DND-41 (cell line): ENCODE measurements around the gene CENPA.

Source experiments
- EZH2 ChIP-seq: IDR thresholded peaks from 3 replicates; pipeline ENCODE4 v1.6.1; 2012; ENCODE audit warnings: borderline replicate concordance, low read depth, mild to moderate bottlenecking, moderate library complexity, low read length, inconsistent platforms; ENCODE audit not compliant: severe bottlenecking
- TF ChIP-seq, protein P1 (sequence below): IDR thresholded peaks from 2 replicates; pipeline ENCODE4 v1.5.1; 2012; ENCODE audit warnings: borderline replicate concordance, low read length, moderate library complexity, mild to moderate bottlenecking; ENCODE audit not compliant: poor library complexity, severe bottlenecking; ENCODE audit errors: extremely low read depth

- TF ChIP-seq, protein P1, sequence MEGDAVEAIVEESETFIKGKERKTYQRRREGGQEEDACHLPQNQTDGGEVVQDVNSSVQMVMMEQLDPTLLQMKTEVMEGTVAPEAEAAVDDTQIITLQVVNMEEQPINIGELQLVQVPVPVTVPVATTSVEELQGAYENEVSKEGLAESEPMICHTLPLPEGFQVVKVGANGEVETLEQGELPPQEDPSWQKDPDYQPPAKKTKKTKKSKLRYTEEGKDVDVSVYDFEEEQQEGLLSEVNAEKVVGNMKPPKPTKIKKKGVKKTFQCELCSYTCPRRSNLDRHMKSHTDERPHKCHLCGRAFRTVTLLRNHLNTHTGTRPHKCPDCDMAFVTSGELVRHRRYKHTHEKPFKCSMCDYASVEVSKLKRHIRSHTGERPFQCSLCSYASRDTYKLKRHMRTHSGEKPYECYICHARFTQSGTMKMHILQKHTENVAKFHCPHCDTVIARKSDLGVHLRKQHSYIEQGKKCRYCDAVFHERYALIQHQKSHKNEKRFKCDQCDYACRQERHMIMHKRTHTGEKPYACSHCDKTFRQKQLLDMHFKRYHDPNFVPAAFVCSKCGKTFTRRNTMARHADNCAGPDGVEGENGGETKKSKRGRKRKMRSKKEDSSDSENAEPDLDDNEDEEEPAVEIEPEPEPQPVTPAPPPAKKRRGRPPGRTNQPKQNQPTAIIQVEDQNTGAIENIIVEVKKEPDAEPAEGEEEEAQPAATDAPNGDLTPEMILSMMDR: no peak
- no peak for TF ChIP-seq EZH2
Observed at GRCh38 chr2:26805241-26805676, 19.4 kb downstream of the CENPA start.
